B cell (primary cell): Measurements from ENCODE around the gene SMC1B. TPM values are rescaled to one million over a fixed set of nuclear protein-coding genes. Genes with fewer than 3 reads are reported as not detected.

ENCODE experiments used
- ATAC-seq: fragments of 200-7000 bp; cut with Tn5 transposase; one replicate; pipeline ENCODE4 v1.10.0; 2021; ENCODE audit warnings: low read depth, mild to moderate bottlenecking, moderate number of reproducible peaks, moderate library complexity
- CTCF ChIA-PET: fragments of 350-600 bp; sonication (Branson Sonifier 250); formaldehyde crosslinking; loops from one replicate; lab custom pipeline; 2021; ENCODE audit warnings: antibody characterized with exemption, inconsistent platforms; lab: Charles Lee
- POLR2A ChIA-PET: fragments of 350-600 bp; sonication (Branson Sonifier 250); formaldehyde crosslinking; loops from one replicate; lab custom pipeline; 2021; ENCODE audit warnings: antibody characterized with exemption; lab: Charles Lee
- DNase-seq: peaks from one replicate; pipeline ENCODE4 v3.0.0; 2013
- H2AFZ ChIP-seq: 2 replicates; pipeline ENCODE4 v1.6.1; 2012; ENCODE audit warnings: mild to moderate bottlenecking, low read depth, low read length; ENCODE audit not compliant: insufficient read depth, poor library complexity, severe bottlenecking
- H3K27ac ChIP-seq, 2 donors: 1 replicate in 1 of 2; 2 replicates in 1 of 2; pipeline ENCODE4 v1.5.1; 2012 to 2013; ENCODE audit warnings: low read length in 2 of 2, mild to moderate bottlenecking in 2 of 2, moderate library complexity in 1 of 2
- H3K27me3 ChIP-seq, 4 experiments: fragments of 200-600 bp in 1 of 4; sonication (generic) in 1 of 4; replicated peaks in 1 of 4; 1 replicate in 2 of 4; 2 replicates in 2 of 4; pipeline versions ENCODE4 v1.6.1 to v1.7.0; 2013 to 2016; ENCODE audit warnings: low read length in 3 of 4, mild to moderate bottlenecking in 2 of 4, mixed read lengths in 1 of 4, moderate library complexity in 1 of 4; ENCODE audit not compliant: insufficient read depth in 4 of 4, control insufficient read depth in 3 of 4; ENCODE audit errors: control extremely low read depth in 1 of 4
- H3K36me3 ChIP-seq, 2 experiments: replicated peaks in 1 of 2; 1 replicate in 1 of 2; 2 replicates in 1 of 2; pipeline versions ENCODE4 v1.6.1 to v1.7.1; 2013; ENCODE audit warnings: low read length in 1 of 2; ENCODE audit not compliant: insufficient read depth in 2 of 2, control insufficient read depth in 1 of 2; ENCODE audit errors: control extremely low read depth in 1 of 2, extremely low read depth in 1 of 2
- H3K4me1 ChIP-seq, 2 donors: fragments of 200-600 bp in 1 of 2; sonication (generic) in 1 of 2; 1 replicate in 1 of 2; 2 replicates in 1 of 2; pipeline versions ENCODE4 v1.5.1 to v1.6.1; 2013 to 2017; ENCODE audit warnings: low read length in 2 of 2; ENCODE audit not compliant: control insufficient read depth in 2 of 2, insufficient read depth in 2 of 2
- H3K4me2 ChIP-seq: replicated peaks from 2 replicates; pipeline ENCODE3; 2012; ENCODE audit warnings: mild to moderate bottlenecking, low read depth, low read length; ENCODE audit not compliant: poor library complexity, severe bottlenecking
- H3K4me3 ChIP-seq, 5 experiments: fragments of 200-600 bp in 1 of 5; sonication (generic) in 1 of 5; 1 replicate in 3 of 5; 2 replicates in 2 of 5; pipeline versions ENCODE4 v1.5.1 to v1.7.0; 2011 to 2016; ENCODE audit warnings: low read length in 4 of 5, mild to moderate bottlenecking in 4 of 5, low read depth in 2 of 5, control low read depth in 1 of 5, moderate library complexity in 1 of 5; ENCODE audit not compliant: insufficient read depth in 1 of 5; ENCODE audit errors: control extremely low read depth in 1 of 5, extremely low read depth in 1 of 5
- H3K79me2 ChIP-seq: fragments of 200-600 bp; sonication (generic); one replicate; pipeline ENCODE4 v1.6.0; 2016; ENCODE audit warnings: low read length; ENCODE audit not compliant: control insufficient read depth, insufficient read depth
- H3K9ac ChIP-seq: fragments of 200-600 bp; sonication (generic); 2 replicates; pipeline ENCODE4 v1.6.1; 2017; ENCODE audit warnings: mild to moderate bottlenecking, low read length, moderate library complexity
- H3K9me3 ChIP-seq, 3 donors: one replicate each; pipeline versions ENCODE4 v1.6.1 to v1.7.1; 2013; ENCODE audit warnings: low read length in 2 of 3; ENCODE audit not compliant: control insufficient read depth in 2 of 3, insufficient read depth in 1 of 3; ENCODE audit errors: control extremely low read depth in 1 of 3
- H4K20me1 ChIP-seq: 2 replicates; pipeline ENCODE4 v1.6.0; 2012; ENCODE audit warnings: mild to moderate bottlenecking, low read length; ENCODE audit not compliant: insufficient read depth, control insufficient read depth, poor library complexity, severe bottlenecking
- H3K27ac Mint-ChIP-seq: one replicate; pipeline ENCODE4 v1.8.0; 2021; ENCODE audit warnings: mixed read lengths
- H3K27me3 Mint-ChIP-seq: one replicate; pipeline ENCODE4 v1.8.0; 2021; ENCODE audit warnings: mixed read lengths
- H3K4me1 Mint-ChIP-seq: one replicate; pipeline ENCODE4 v1.8.0; 2021; ENCODE audit warnings: mixed read lengths
- H3K4me3 Mint-ChIP-seq: one replicate; pipeline ENCODE4 v1.8.0; 2021; ENCODE audit warnings: mixed read lengths
- H3K9me3 Mint-ChIP-seq: one replicate; pipeline ENCODE4 v1.8.0; 2022; ENCODE audit warnings: mixed read lengths; ENCODE audit not compliant: insufficient read depth
- CTCF ChIP-seq: fragments of 200-600 bp; IDR thresholded peaks from one replicate; pipeline ENCODE4 v1.8.0; 2022; ENCODE audit warnings: antibody characterized with exemption, mild to moderate bottlenecking
- EZH2 ChIP-seq: IDR thresholded peaks from 2 replicates; pipeline ENCODE4 v1.6.1; 2012; ENCODE audit warnings: borderline replicate concordance, low read depth, mild to moderate bottlenecking, moderate library complexity, low read length; ENCODE audit not compliant: insufficient read depth, poor library complexity, severe bottlenecking
- WGBS: methylation state at CpG from one replicate; pipeline ENCODE4 v1.1.5; 2013; ENCODE audit warnings: missing lambda C conversion rate; ENCODE audit not compliant: insufficient coverage; 5-methylcytosine and 5-hydroxymethylcytosine counted together
- intact Hi-C: fragments of 100-400 bp; cut with micrococcal nuclease; formaldehyde crosslinking; loops from one replicate; pipeline ENCODE4 v1.10.0; 2022
- polyA plus RNA-seq: library from polyadenylated mRNA; depleted of rRNA; stranded (reverse); fragments of >200 nt; gene quantifications from 2 replicates; pipeline ENCODE4 v1.2.3, GENCODE V29; 2012
- total RNA-seq, 2 donors: library from RNA; stranded (reverse); fragments of 120-200 nt in 1 of 2; gene quantifications; 1 replicate in 1 of 2; 2 replicates in 1 of 2; pipeline versions ENCODE4 v1.2.3 to v1.2.4, GENCODE V29; 2013 to 2022

SMC1B gene
- total and polyA plus RNA-seq, 2 donors (not counting 1 experiment from before 2014, with no cell fraction given): 0.07 TPM; not detected in 1

- TF ChIP-seq EZH2 (no peak), CTCF (no peak)
- no peak overlapping the region for H3K4me3 Mint-ChIP-seq
- DNase-seq: no peak
- ChIA-PET CTCF (no interaction called here), POLR2A (no interaction called here)
- no peaks in the 10 kb centered on the region for H3K9me3 Mint-ChIP-seq
- Histone ChIP-seq H2AFZ (no peak overlapping the region), H3K4me1 (no peaks in the 10 kb centered on the region), H3K36me3 (no peaks in the 10 kb centered on the region), H3K4me3 (no peak overlapping the region), H3K27ac (no peak overlapping the region), H3K9me3 (no peaks in the 10 kb centered on the region), H3K79me2 (no peaks in the 10 kb centered on the region), H3K9ac (no peak overlapping the region), H4K20me1 (no peaks in the 10 kb centered on the region), H3K4me2 (no peak overlapping the region), H3K27me3 (peaks cover 0 to 5% (median 1%) of the 10 kb centered on the region in 4 experiments)
- H3K27ac Mint-ChIP-seq: no peak overlapping the region
- no CpG with 5 or more reads among the region's 6 CpGs for WGBS
- intact Hi-C loops: no loop called here
- H3K27me3 Mint-ChIP-seq: peaks cover 17% of the 10 kb centered on the region
- ATAC-seq: no peak
- H3K4me1 Mint-ChIP-seq: no peaks in the 10 kb centered on the region
Observed at GRCh38 chr22:45453764-45454163, 40.4 kb upstream of the SMC1B start.

GRCh38 chr22:45452565-45453379 is 39.4 kb upstream of the SMC1B start:
- Histone ChIP-seq H3K9me3 (no peaks in the 10 kb centered on the region), H3K4me1 (no peaks in the 10 kb centered on the region), H3K4me3 (no peak overlapping the region), H3K36me3 (no peaks in the 10 kb centered on the region), H3K9ac (no peak overlapping the region), H3K27me3 (peaks cover 0 to 5% (median 1%) of the 10 kb centered on the region in 4 experiments), H3K27ac (no peak overlapping the region), H2AFZ (no peak overlapping the region), H4K20me1 (no peaks in the 10 kb centered on the region), H3K79me2 (no peaks in the 10 kb centered on the region), H3K4me2 (no peak overlapping the region)
- WGBS: 75% methylated on average over 5 of the region's 8 CpGs
- CTCF ChIA-PET: no interaction called here
- POLR2A ChIA-PET: no interaction called here
- TF ChIP-seq CTCF: no peak
- no peak for TF ChIP-seq EZH2
- ATAC-seq (no peak), DNase-seq (no peak)
- intact Hi-C loops: no loop called here
- Mint-ChIP-seq H3K27me3 (peaks cover 17% of the 10 kb centered on the region), H3K27ac (no peak overlapping the region), H3K4me3 (no peak overlapping the region), H3K9me3 (no peaks in the 10 kb centered on the region), H3K4me1 (no peaks in the 10 kb centered on the region)
